Right lobe of liver (tissue), 6 donors: ENCODE data around the gene TGFB2. TPM values are rescaled to one million over a fixed set of nuclear protein-coding genes. Genes with fewer than 3 reads are reported as not detected.

Experiments
- ATAC-seq, 4 donors: fragments of 200-7000 bp; cut with Tn5 transposase; one replicate each; pipeline ENCODE4 v1.9.1; 2020; ENCODE audit warnings: mild to moderate bottlenecking in 4 of 4, moderate library complexity in 4 of 4
- DNase-seq, 3 donors: peaks; one replicate each; pipeline ENCODE4 v3.0.0-alpha.2; 2020
- H3K27ac ChIP-seq, 3 donors: fragments of 200-600 bp; one replicate each; pipeline ENCODE4 v1.8.0; 2022
- H3K27me3 ChIP-seq, 2 donors: fragments of 200-600 bp; one replicate each; pipeline ENCODE4 v1.8.0; 2022
- H3K36me3 ChIP-seq, 4 donors: fragments of 200-600 bp; sonication (generic) in 1 of 4; one replicate each; pipeline versions ENCODE4 v1.5.1 to v1.8.0; 2017 to 2022; ENCODE audit warnings: control low read depth in 1 of 4
- H3K4me1 ChIP-seq, 4 donors: fragments of 200-600 bp; sonication (generic) in 1 of 4; one replicate each; pipeline versions ENCODE4 v1.5.1 to v1.8.0; 2017 to 2022; ENCODE audit warnings: control low read depth in 1 of 4
- H3K4me3 ChIP-seq, 3 donors: fragments of 200-600 bp; one replicate each; pipeline ENCODE4 v1.8.0; 2022
- H3K9me3 ChIP-seq, 4 donors: fragments of 200-600 bp; sonication (generic) in 1 of 4; one replicate each; pipeline versions ENCODE4 v1.5.1 to v1.8.0; 2017 to 2022; ENCODE audit warnings: control low read depth in 1 of 4
- POLR2A ChIP-seq: fragments of 450-650 bp; IDR thresholded peaks from one replicate; pipeline ENCODE4 v1.6.1; 2017; ENCODE audit warnings: antibody characterized with exemption, mild to moderate bottlenecking
- WGBS: methylation state at CpG from one replicate; pipeline ENCODE4 v1.1.6; 2018; ENCODE audit warnings: low coverage, low lambda C conversion rate; ENCODE audit not compliant: insufficient coverage; ENCODE audit errors: missing lambda C conversion rate; 5-methylcytosine and 5-hydroxymethylcytosine counted together
- intact Hi-C, 2 donors: fragments of 100-400 bp; cut with DNase I; formaldehyde crosslinking; loops; one replicate each; pipeline versions ENCODE4 v1.11.2 to v1.14.1; 2022
- total RNA-seq, 6 experiments: library from RNA; depleted of rRNA in 2 of 6; stranded (reverse); fragments of >200 nt in 2 of 6; fragmentation: NEBNext Ultra II Directional in 3 of 6; extraction: Animal tissue kit (Norgen Biotek cat#: 25700) in 3 of 6; gene quantifications; one replicate each; pipeline versions ENCODE4 v1.1.0 to v1.2.4, GENCODE V29; 2016 to 2023
- TF ChIP-seq, protein P1 (sequence below), 4 donors: fragments of 200-600 bp in 3 of 4; fragments of 450-650 bp in 1 of 4; IDR thresholded peaks; one replicate each; pipeline versions ENCODE4 v1.5.1 to v1.8.0; 2016 to 2022; ENCODE audit warnings: antibody characterized with exemption in 4 of 4, mild to moderate bottlenecking in 2 of 4
- donor health status: DM: no; HTN: yes; CAD: no.
- donor health status: DM: no; HTN: no; CAD: no.
- donor health status: DM: no; HTN: no; CAD: no.
- donor health status: DM: no; HTN: yes; CAD: no.
- donor health status: DM: no; HTN: yes; CAD: no.

Gene TGFB2
- total RNA-seq, 6 experiments from 2014 or later: 0.18 to 2.8 (median 0.34) TPM

DNA sequence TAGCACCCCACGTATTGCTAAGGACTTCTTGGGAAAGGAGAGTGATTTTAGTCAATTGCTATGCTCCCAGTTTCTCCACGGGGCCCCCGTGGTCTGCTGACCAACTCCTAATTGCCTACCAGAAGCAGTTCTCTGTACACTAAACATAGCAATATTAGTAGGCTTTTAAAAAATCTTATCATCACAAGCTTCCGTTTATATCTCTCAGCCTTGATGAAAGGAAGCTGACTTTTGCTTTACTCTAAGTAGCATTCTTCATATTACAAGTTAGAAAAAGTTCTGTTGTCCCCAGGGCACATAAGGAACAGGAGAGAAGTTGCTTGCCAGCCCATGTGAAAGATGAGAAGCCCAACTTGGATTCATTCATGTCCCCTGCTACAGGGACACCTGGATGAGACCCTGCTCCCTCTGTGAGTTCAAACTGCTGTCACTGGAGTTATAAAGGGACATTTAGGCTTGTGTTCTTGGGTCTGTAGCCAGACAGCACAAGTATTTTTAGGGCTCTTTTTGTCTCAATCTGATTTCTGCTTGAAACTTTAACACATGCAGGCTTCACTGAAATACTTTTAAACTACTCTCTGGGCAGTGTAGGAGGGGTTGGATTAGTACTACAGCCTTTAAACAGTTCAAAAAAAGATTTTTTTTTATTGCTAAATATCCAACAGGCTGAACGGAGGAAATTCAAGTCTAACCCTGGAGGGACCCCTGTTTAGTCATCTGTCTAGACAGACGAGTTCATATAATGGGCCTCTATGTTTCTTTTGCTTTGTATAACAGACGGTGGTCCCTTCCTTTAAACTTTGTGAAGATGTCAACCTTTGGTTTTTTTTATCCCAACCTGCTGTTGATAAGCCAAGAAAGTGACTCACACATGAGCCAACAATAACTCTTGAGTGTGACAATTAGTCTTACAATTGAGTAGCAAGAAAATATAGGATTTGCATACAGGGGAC is 29.5 kb downstream of the TGFB2 start:
- 60% methylated on average over 7 of the region's 7 CpGs for WGBS
- H3K36me3 ChIP-seq: no peaks in the 10 kb centered on the region
- no peaks in the 10 kb centered on the region for H3K27me3 ChIP-seq
- H3K4me3 ChIP-seq: no peak overlapping the region
- no peak overlapping the region for H3K27ac ChIP-seq
- H3K9me3 ChIP-seq: no peaks in the 10 kb centered on the region
- ATAC-seq (peak in 1 of 4 donors; percentile 25), DNase-seq (no peak)
- intact Hi-C loops: no loop called here
- H3K4me1 ChIP-seq: peaks cover 0 to 11% (median 4%) of the 10 kb centered on the region in 4 donors
- TF ChIP-seq, protein P1, sequence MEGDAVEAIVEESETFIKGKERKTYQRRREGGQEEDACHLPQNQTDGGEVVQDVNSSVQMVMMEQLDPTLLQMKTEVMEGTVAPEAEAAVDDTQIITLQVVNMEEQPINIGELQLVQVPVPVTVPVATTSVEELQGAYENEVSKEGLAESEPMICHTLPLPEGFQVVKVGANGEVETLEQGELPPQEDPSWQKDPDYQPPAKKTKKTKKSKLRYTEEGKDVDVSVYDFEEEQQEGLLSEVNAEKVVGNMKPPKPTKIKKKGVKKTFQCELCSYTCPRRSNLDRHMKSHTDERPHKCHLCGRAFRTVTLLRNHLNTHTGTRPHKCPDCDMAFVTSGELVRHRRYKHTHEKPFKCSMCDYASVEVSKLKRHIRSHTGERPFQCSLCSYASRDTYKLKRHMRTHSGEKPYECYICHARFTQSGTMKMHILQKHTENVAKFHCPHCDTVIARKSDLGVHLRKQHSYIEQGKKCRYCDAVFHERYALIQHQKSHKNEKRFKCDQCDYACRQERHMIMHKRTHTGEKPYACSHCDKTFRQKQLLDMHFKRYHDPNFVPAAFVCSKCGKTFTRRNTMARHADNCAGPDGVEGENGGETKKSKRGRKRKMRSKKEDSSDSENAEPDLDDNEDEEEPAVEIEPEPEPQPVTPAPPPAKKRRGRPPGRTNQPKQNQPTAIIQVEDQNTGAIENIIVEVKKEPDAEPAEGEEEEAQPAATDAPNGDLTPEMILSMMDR (IDR thresholded peaks at IDR 0.05): no peak
- TF ChIP-seq POLR2A: no peak

DNA sequence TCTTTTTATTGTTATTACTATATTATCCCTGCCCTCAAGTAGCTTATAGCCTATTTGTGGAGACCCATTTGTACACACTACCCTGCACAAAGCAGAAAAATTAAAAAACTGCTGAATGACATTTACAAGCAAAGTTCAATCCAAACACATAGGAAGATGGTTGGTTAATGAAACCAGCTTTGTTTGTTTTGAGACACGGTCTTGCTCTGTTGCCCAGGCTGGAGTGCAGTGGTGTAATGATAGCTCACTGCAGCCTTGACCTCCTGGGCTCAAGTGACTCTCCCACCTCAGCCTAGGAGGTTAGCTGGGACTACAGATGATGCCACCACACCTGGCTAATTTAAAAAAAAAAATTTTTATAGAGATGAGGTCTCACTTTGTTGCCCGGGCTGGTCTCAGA is 31.6 kb downstream of the TGFB2 start:
- peaks cover 0 to 16% (median 4%) of the 10 kb centered on the region in 4 donors for H3K4me1 ChIP-seq
- ATAC-seq (peak in 3 of 4 donors; percentile 46 to 65 (median 55)), DNase-seq (peak in 1 of 3 donors; percentile 30)
- no peaks in the 10 kb centered on the region for H3K27me3 ChIP-seq
- no peak overlapping the region for H3K27ac ChIP-seq
- H3K4me3 ChIP-seq: no peak overlapping the region
- no peak for TF ChIP-seq POLR2A
- no peaks in the 10 kb centered on the region for H3K36me3 ChIP-seq
- no peaks in the 10 kb centered on the region for H3K9me3 ChIP-seq
- intact Hi-C loops: no loop called here
- WGBS: 57% methylated on average over 2 of the region's 2 CpGs

DNA sequence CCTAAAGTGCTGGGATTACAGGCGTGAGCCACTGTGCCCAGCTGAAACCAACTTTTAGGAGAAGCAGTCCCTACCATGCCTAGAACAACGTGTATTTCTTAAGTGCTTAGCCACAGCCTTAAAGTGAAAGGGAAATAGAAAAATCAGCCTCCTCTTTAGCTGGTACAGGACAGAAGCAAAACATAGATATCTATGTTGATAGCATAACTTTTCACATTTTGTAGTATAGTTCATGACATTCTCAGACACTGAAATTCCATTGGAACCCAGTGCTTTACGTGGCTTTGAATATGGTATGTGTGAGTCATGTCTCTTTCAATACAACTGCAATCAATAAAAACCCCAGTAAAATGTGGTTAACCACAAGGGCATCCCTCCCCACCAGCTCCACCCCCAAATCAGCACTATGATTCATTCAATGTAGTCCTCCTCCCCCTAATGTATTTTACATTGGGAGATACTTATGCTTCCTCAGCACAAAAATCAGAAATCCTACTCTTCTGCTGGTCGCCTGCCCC is 32.1 kb downstream of the TGFB2 start:
- Histone ChIP-seq H3K9me3 (no peaks in the 10 kb centered on the region), H3K4me1 (peaks cover 0 to 13% (median 2%) of the 10 kb centered on the region in 4 donors), H3K27me3 (no peaks in the 10 kb centered on the region), H3K36me3 (no peaks in the 10 kb centered on the region), H3K4me3 (no peak overlapping the region), H3K27ac (no peak overlapping the region)
- no peak for ATAC-seq
- TF ChIP-seq, protein P1 (IDR thresholded peaks at IDR 0.05): no peak
- intact Hi-C loops: no loop called here
- no peak for DNase-seq
- 58% methylated on average over 4 of the region's 4 CpGs for WGBS

DNA sequence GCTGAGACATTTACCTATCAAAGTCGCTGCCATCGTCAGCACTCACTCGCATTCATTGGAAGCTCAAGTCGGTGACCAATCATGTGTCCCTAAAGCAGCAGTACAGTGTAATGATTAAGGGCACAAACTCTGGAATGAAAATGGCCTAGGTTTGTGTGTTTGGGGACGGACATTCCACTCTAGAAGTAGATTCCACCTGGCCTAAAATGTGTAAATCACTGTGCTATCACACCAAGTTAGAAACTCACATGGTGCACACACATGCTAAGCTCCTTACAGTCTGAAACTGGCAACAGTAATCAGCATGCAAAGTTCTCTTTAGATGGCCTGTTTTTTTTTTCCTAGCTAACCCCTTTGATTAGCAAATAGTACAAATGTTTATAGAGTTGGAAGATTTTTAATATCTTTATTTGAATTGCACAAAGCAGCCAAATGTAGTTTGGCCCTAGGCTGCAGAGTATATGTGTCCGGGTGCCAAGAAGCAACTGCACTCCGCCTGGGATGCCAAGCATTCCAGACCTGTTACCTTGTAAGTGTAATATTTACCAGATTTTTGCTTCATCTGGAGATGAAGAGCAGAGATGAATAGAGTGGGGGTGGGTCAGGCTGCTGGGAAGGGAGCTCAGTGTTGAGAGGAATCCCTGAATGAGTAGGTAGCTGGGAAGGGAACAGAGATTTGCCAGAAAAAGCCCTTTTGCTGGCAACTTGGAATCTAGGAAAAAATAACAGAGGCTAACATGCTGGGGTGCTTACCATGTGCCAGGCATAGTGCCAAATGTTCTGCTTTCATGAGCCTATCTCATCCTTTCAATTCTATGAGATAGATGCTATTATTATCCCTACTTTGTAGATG is 35.2 kb downstream of the TGFB2 start:
- intact Hi-C loops: no loop called here
- no peaks in the 10 kb centered on the region for H3K36me3 ChIP-seq
- no peaks in the 10 kb centered on the region for H3K9me3 ChIP-seq
- peaks cover 0 to 13% (median 0%) of the 10 kb centered on the region in 4 donors for H3K4me1 ChIP-seq
- ATAC-seq: peak; percentile 72 to 88 (median 82)
- H3K27me3 ChIP-seq: no peaks in the 10 kb centered on the region
- H3K27ac ChIP-seq: no peak overlapping the region
- no peak overlapping the region for H3K4me3 ChIP-seq
- 48% methylated on average over 7 of the region's 7 CpGs for WGBS
- DNase-seq: peak in 2 of 3 donors; percentile 51 to 70
- no peak for TF ChIP-seq POLR2A
- TF ChIP-seq, protein P1 (IDR thresholded peaks at IDR 0.05): no peak
